ENCODE data around the gene DSCAML1. TPM values are rescaled to one million over a fixed set of nuclear protein-coding genes. Genes with fewer than 3 reads are reported as not detected.

Gene DSCAML1
- total and polyA plus RNA-seq, 2 of the 8 experiments (the other 6 are each of a cell fraction or from before 2014, with no cell fraction given): 0.19 to 0.24 TPM

- TF ChIP-seq CHD7 (IDR thresholded peaks at IDR 0.05; ENCODE audit: insufficient replicate concordance, low read length) (no peak), CEBPB (IDR thresholded peaks at IDR 0.05; ENCODE audit: low read depth, low read length) (no peak)
These were observed 77.5 kb downstream of the DSCAML1 start (continued) for GRCh38 chr11:117719480-117719879.

All from H1 (cell line).